ENCODE results near the gene TPPP2. TPM values are rescaled to one million over a fixed set of nuclear protein-coding genes. Genes with fewer than 3 reads are reported as not detected.
"Not testable (repeated sequence)": the region's sequence is repeated elsewhere in the genome, so short reads cannot be mapped to it uniquely, and the experiment has no call there.

Gene TPPP2
- total RNA-seq, 3 donors from 2014 or later = 0.15 TPM; not detected in 2

DNA sequence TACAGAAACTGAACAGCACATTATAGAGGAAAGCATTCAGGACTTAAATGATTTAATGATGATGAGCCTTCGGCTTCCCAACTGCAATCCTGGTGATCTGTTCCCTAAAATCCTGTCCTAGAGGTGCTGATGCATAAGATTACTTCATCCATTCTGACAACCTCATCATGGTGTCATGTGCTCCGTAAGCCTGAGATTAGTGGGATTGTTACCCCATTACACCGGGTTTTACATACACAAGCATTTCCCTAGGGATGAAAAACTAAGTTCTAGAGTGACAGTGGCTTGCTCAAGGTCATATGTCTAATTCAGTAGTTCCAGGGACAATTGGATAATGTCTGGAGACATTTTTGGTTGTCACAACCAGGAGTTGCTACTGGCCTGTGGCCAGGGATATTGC, 7.1 kb downstream of the TPPP2 start:
- Histone ChIP-seq H3K36me3 (no peaks in the 10 kb centered on the region), H3K9me3 (no peaks in the 10 kb centered on the region), H3K27me3 (no peaks in the 10 kb centered on the region), H3K4me3 (no peak overlapping the region), H3K4me1 (peaks cover 0 to 15% of the 10 kb centered on the region in 2 donors), H3K27ac (peak overlapping the region; percentile 36 to 70)
- no peak for TF ChIP-seq POLR2AphosphoS5 (IDR thresholded peaks at IDR 0.05)
- TF ChIP-seq POLR2A (IDR thresholded peaks at IDR 0.05) = no peak
- TF ChIP-seq CTCF (IDR thresholded peaks at IDR 0.05) = no peak
- intact Hi-C loops (cut with DNase I; ENCODE audit: low total_unique reads) = no loop called here
- DNase-seq (ENCODE audit: low spot score in 2 of 2) = no peak

DNA sequence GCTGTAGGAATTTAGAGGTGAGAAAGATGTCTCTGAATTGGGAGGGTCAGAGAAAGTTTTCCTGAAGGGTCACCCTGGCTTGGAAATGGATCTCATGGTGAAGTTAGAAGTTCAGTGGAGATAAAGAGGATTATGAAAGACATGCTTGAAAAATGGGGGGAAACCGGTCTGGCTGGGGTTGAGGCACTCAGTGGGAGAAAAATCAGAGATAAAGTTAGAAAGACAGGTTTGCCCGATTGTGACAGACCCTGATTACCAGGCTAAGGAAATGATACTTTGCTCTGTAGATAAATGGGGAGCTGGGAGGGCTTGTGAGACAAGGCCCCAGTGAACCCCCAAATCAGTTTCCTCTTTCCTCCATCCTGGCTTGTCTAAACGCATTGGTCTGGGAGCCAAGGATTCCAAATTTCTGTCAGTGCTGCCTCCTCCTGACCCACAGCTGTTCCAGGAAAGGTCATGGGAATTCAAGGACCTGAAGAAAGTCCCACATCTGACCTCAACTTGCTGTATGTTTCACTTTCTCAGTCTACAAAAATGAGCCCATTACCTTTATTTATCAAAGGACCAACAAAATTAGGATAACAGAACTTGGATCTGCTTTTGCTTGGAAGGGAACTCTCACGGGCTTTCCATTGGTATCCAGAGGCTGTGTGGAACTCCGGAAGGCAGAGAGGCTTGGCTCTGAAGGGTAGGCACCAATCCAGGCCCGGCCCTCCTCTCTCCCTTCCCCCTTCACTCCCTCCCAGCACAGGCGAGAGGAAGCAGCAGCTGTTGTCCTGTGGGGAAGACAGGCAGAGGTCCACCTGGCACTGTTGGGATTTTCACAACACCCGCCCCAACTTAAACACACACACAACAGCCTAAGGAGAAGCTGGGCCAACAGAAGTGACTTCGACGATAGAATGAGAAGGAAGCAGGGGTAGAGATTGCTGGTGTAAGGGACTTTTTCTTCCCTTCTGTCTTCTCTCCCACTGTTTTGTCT, 8.7 kb downstream of the TPPP2 start:
- TF ChIP-seq POLR2AphosphoS5 (IDR thresholded peaks at IDR 0.05) (peak; percentile 51 to 77 (median 67)), POLR2A (IDR thresholded peaks at IDR 0.05) (no peak)
- DNase-seq (ENCODE audit: low spot score in 2 of 2) = peak; percentile 83 to 88
- Histone ChIP-seq H3K27ac (peak overlapping the region; percentile 70 to 80), H3K36me3 (no peaks in the 10 kb centered on the region), H3K27me3 (no peaks in the 10 kb centered on the region), H3K4me1 (peaks cover 0 to 24% of the 10 kb centered on the region in 2 donors), H3K9me3 (no peaks in the 10 kb centered on the region), H3K4me3 (peak overlapping the region in 2 of 3 donors; percentile 6 to 21)
- intact Hi-C loops (cut with DNase I; ENCODE audit: low total_unique reads) = loop anchor here (2.0 kb wide), 1 partner anchor 24 kb away; no protein-coding TSS in a partner anchor

DNA sequence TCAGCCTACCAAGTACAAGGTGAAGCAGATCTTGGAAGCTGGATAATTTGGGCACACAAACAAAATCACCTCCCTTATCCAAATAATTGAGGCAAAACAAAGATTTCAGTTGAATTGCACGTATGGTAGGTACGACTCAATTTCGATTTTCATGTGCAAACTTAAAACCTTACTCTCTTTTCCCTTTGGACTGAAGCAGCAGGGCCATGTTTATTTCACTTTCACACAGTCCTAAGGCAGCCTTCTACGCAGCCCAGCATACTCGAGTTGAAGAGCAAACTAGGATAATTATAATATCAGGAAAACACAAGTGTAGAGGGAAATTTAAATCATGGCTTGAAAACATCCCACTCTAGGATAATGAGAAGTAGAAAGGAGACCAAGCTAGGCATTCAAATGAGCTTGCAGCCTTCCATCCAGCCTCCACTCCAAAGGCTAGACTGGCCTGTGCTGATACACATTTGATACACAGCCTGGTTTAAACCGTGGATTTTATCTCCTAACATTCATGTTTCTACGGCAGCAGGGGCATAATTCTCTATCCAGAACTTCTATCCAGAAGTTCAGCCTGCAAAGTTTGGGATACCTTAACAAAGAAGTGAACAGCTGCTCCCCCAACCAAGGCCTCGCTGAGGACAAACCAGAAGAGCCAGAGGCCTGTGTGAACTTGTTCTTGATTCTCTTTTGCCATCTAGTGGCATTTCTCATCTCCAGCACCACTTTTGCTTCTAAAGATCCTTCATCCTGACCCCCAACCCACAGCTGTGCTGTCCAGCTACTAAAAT, 9.8 kb downstream of the TPPP2 start:
- Histone ChIP-seq H3K4me1 (peaks cover 0 to 32% of the 10 kb centered on the region in 2 donors), H3K4me3 (no peak overlapping the region), H3K27ac (peak overlapping the region; percentile 70 to 80), H3K9me3 (no peaks in the 10 kb centered on the region), H3K27me3 (no peaks in the 10 kb centered on the region), H3K36me3 (no peaks in the 10 kb centered on the region)
- TF ChIP-seq CTCF (IDR thresholded peaks at IDR 0.05) = peak; percentile 48 to 78 (median 75)
- no peak for TF ChIP-seq POLR2A (IDR thresholded peaks at IDR 0.05)
- no peak for TF ChIP-seq POLR2AphosphoS5 (IDR thresholded peaks at IDR 0.05)
- peak in 1 of 2 donors; percentile 50 for DNase-seq (ENCODE audit: low spot score in 2 of 2)
- intact Hi-C loops (cut with DNase I; ENCODE audit: low total_unique reads) = loop anchor here (2.0 kb wide), 1 partner anchor 25 kb away; no protein-coding TSS in a partner anchor

DNA sequence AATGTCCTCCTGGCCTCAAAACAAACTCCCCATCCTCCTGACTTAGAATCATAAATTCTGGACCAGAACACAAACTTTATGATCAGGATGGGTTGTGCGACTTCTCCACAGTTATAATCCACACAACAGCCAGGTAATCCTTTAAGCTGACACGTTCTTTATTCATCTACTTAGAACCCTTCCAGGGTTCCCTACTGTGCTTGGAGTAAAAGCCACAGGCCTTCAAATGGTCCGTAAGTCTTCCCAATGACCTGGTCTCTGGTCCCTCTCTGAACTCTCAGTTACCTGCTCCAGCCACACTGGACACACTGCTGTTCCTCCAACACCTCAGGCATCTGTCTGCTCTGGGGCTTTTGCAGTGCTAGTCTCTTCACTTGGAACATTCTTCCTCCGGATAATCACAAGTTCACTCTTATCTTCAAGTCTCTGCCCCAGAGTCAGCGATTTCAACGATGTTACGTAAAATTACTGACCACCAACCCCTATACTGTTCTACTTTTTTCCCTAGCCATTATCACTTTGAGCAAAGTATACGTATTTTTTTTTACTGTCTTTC, 10.4 kb downstream of the TPPP2 start:
- no peaks in the 10 kb centered on the region for H3K27me3 ChIP-seq
- no peaks in the 10 kb centered on the region for H3K36me3 ChIP-seq
- DNase-seq (ENCODE audit: low spot score in 2 of 2) = no peak
- TF ChIP-seq POLR2A (IDR thresholded peaks at IDR 0.05) = no peak
- no peak for TF ChIP-seq POLR2AphosphoS5 (IDR thresholded peaks at IDR 0.05)
- peak in 1 of 3 donors; percentile 4 for TF ChIP-seq CTCF (IDR thresholded peaks at IDR 0.05)
- intact Hi-C loops (cut with DNase I; ENCODE audit: low total_unique reads) = no loop called here
- no peaks in the 10 kb centered on the region for H3K9me3 ChIP-seq
- H3K27ac ChIP-seq = peak overlapping the region; percentile 70 to 80
- H3K4me3 ChIP-seq = no peak overlapping the region
- H3K4me1 ChIP-seq = peaks cover 0 to 32% of the 10 kb centered on the region in 2 donors

- intact Hi-C loops (cut with DNase I; ENCODE audit: low total_unique reads); DNase-seq (ENCODE audit: low spot score in 2 of 2); H3K9me3 ChIP-seq; H3K4me3 ChIP-seq; H3K27me3 ChIP-seq; H3K36me3 ChIP-seq: not testable (repeated sequence)
- Histone ChIP-seq H3K27ac (peak overlapping the region; percentile 70 to 84), H3K4me1 (peaks cover 0 to 32% of the 10 kb centered on the region in 2 donors)
These were observed 10.9 kb downstream of the TPPP2 start for GRCh38 chr14:21040941-21041340.
